ENCODE measurements around the gene BCL7B. TPM values are rescaled to one million over a fixed set of nuclear protein-coding genes. Genes with fewer than 3 reads are reported as not detected.
"Not testable (repeated sequence)": the region's sequence is repeated elsewhere in the genome, so short reads cannot be mapped to it uniquely, and the experiment has no call there.

The BCL7B gene
- total RNA-seq, 1 experiment from 2014 or later: 37.2 TPM

DNA sequence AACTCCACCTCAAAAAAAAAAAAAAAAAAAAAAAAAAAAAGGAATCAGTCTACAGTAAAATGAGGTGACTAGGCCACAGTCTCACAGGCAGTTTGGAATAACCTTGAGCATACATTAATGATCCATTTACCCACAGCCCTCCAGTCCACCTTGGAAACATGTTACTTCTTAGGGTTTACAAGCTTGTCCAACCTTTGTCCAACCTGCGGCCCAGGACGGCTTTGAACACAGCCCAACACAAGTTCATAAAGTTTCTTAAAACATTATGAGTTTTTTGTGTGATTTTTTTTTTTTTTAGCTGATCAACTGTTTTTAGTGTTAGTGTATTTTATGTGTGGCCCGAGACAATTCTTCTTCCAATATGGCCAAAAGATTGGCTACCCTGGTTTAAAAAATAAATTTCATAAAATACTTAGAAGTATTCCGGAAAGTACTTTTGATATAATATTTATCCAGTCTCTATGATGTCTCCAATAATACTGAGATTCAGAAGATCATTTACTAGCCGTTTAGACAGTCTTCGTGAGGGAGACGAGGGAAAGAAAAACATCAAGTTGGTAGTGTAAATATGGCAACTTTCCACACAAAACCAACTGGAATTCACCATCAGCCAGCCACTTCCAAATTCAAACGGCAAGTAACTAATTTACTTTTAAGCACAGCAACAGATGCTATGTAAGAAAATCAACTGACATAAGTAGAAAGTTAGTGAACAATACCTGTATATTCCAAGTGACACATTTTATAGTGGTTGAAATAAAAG is 45.3 kb downstream of the BCL7B start:
- Histone ChIP-seq H3K36me3 (ENCODE audit: insufficient read depth, low read length) (peaks cover 57% of the 10 kb centered on the region), H3K9me3 (ENCODE audit: low read length) (no peaks in the 10 kb centered on the region)

DNA sequence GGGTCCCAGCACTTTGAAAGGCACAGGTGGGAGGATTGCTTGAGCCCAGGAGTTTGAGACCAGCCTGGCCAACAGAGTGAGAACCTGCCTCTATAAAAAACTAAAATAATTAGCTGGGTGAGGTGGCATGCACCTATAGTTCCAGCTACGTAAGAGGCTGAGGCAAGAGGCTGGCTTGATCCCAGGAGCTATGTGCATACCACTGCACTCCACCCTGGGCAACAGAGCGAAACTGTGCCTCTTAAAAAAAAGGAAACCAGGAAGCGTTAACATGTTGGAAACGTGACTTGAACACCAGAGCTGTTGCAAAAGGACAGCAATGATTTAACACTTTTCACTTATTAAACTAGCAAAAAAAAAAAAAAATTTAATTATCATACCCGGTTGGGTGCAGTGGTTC is 48.0 kb downstream of the BCL7B start:
- Histone ChIP-seq H3K4me1 (ENCODE audit: low read length) (no peaks in the 10 kb centered on the region), H3K79me2 (ENCODE audit: low read length) (peaks cover 78% of the 10 kb centered on the region), H3K4me3 (ENCODE audit: low read length) (no peak overlapping the region), H3K9ac (ENCODE audit: low read length) (no peak overlapping the region), H4K20me1 (ENCODE audit: insufficient read depth, low read depth, low read length) (peaks cover 30% of the 10 kb centered on the region; the same call in 1 of the 2 replicates), H2AFZ (ENCODE audit: low read length) (no peak overlapping the region), H3K4me2 (ENCODE audit: low read depth, low read length, poor library complexity, severe bottlenecking) (no peak overlapping the region), H3K36me3 (ENCODE audit: insufficient read depth, low read length) (peaks cover 63% of the 10 kb centered on the region), H3K27ac (ENCODE audit: low read length) (no peak overlapping the region), H3K9me3 (ENCODE audit: low read length) (no peaks in the 10 kb centered on the region), H3K27me3 (ENCODE audit: low read length) (no peaks in the 10 kb centered on the region), H3K9me2 (replicated peaks; ENCODE audit: insufficient read depth, low read length) (no peaks in the 10 kb centered on the region)
- no peak for DNase-seq

More for the DNA sequence above, 45.3 kb downstream of the BCL7B start:
- Histone ChIP-seq H3K9ac (ENCODE audit: low read length) (no peak overlapping the region), H4K20me1 (ENCODE audit: insufficient read depth, low read depth, low read length) (peaks cover 26% of the 10 kb centered on the region), H3K27me3 (ENCODE audit: low read length) (no peaks in the 10 kb centered on the region), H2AFZ (ENCODE audit: low read length) (no peak overlapping the region), H3K4me1 (ENCODE audit: low read length) (peaks cover 5% of the 10 kb centered on the region), H3K27ac (ENCODE audit: low read length) (no peak overlapping the region), H3K9me2 (replicated peaks; ENCODE audit: insufficient read depth, low read length) (no peaks in the 10 kb centered on the region), H3K4me3 (ENCODE audit: low read length) (no peak overlapping the region), H3K4me2 (ENCODE audit: low read depth, low read length, poor library complexity, severe bottlenecking) (no peak overlapping the region), H3K79me2 (ENCODE audit: low read length) (peaks cover 87% of the 10 kb centered on the region)
- DNase-seq: no peak

DNA sequence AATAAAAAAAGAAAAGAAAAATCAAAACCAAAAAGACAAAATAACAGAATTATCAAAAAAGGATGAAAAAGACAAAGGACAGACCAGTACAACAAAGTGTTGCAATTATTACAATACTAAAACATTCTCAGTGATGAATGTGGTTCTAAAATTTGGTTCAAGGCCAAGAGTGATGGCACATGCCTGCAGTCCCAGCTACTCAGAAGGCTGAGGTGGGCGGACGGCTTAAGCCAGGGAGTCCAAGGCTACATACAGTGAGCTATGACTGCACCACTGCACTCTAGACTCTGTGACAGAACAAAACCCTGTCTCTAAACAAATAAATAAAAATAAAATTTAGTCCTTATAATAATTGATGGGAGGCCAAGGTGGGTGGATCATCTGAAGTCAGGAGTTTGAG is 49.9 kb downstream of the BCL7B start:
- DNase-seq: no peak
- Histone ChIP-seq H3K9me3 (ENCODE audit: low read length) (no peaks in the 10 kb centered on the region), H3K4me3 (ENCODE audit: low read length) (no peak overlapping the region), H3K36me3 (ENCODE audit: insufficient read depth, low read length) (peaks cover 65% of the 10 kb centered on the region), H3K4me1 (ENCODE audit: low read length) (no peaks in the 10 kb centered on the region), H3K9ac (ENCODE audit: low read length) (no peak overlapping the region), H3K9me2 (replicated peaks; ENCODE audit: insufficient read depth, low read length) (no peaks in the 10 kb centered on the region), H4K20me1 (ENCODE audit: insufficient read depth, low read depth, low read length) (peaks cover 23% of the 10 kb centered on the region; the same call in 1 of the 2 replicates), H3K27ac (ENCODE audit: low read length) (no peak overlapping the region), H2AFZ (ENCODE audit: low read length) (no peak overlapping the region), H3K79me2 (ENCODE audit: low read length) (peaks cover 76% of the 10 kb centered on the region), H3K27me3 (ENCODE audit: low read length) (no peaks in the 10 kb centered on the region), H3K4me2 (ENCODE audit: low read depth, low read length, poor library complexity, severe bottlenecking) (no peak overlapping the region)

DNA sequence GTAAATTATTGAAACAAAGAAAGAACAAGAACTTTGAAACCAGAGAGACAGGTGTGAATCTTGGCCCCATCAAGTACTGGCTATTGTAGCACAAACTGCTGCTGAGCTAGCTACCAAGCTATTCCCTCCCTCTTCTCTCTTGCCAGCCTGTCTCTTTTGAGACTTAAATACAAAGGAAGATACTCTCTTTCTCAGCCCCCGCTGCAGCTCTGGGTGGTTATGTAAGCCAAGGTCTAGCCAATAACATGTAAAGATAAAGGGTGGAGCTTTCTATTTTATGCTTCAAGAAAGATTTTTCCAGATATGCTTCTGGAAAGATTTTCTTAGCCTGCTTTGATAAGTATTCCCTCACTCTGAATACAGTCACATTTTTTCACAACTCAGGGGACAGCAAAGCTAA is 52.6 kb downstream of the BCL7B start:
- no peaks in the 10 kb centered on the region for H3K27me3 ChIP-seq (ENCODE audit: low read length)
- no peak overlapping the region for H3K4me3 ChIP-seq (ENCODE audit: low read length)
- H3K79me2 ChIP-seq (ENCODE audit: low read length): peaks cover 67% of the 10 kb centered on the region
- peaks cover 60% of the 10 kb centered on the region; the same call in 1 of the 2 replicates for H3K36me3 ChIP-seq (ENCODE audit: insufficient read depth, low read length)
- H3K4me1 ChIP-seq (ENCODE audit: low read length): no peaks in the 10 kb centered on the region
- DNase-seq: no peak
- H3K4me2 ChIP-seq (ENCODE audit: low read depth, low read length, poor library complexity, severe bottlenecking): no peak overlapping the region
- no peak overlapping the region for H3K9ac ChIP-seq (ENCODE audit: low read length)
- H4K20me1 ChIP-seq (ENCODE audit: insufficient read depth, low read depth, low read length): peaks cover 19% of the 10 kb centered on the region; the same call in 1 of the 2 replicates
- no peak overlapping the region for H2AFZ ChIP-seq (ENCODE audit: low read length)
- H3K9me2 ChIP-seq (replicated peaks; ENCODE audit: insufficient read depth, low read length): no peaks in the 10 kb centered on the region
- H3K9me3 ChIP-seq (ENCODE audit: low read length): no peaks in the 10 kb centered on the region
- no peak overlapping the region for H3K27ac ChIP-seq (ENCODE audit: low read length)

DNA sequence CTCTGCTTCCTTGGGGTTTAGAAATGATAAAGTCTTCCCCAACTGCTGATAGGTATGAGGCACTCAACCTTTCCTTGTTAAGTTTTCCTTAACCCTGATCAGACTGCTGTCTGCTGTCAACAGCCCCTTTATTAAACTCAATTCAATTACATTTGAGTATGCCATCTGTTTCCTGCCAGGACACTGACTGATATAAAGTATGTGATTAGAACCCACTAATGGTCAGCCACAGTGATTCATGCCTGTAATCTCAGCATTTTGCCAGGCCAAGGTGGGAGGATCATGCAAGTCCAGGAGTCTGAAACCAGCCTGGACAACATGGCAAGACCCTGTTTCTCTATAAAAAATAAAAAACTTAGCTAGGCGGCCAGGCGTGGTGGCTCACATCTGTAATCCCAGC is 53.5 kb downstream of the BCL7B start:
- peaks cover 70% of the 10 kb centered on the region for H3K79me2 ChIP-seq (ENCODE audit: low read length)
- no peak overlapping the region for H2AFZ ChIP-seq (ENCODE audit: low read length)
- H3K4me1 ChIP-seq (ENCODE audit: low read length): no peaks in the 10 kb centered on the region
- H3K9me2 ChIP-seq (replicated peaks; ENCODE audit: insufficient read depth, low read length): no peaks in the 10 kb centered on the region
- no peaks in the 10 kb centered on the region for H3K27me3 ChIP-seq (ENCODE audit: low read length)
- no peak for DNase-seq
- peaks cover 61% of the 10 kb centered on the region; the same call in 1 of the 2 replicates for H3K36me3 ChIP-seq (ENCODE audit: insufficient read depth, low read length)
- no peaks in the 10 kb centered on the region for H3K9me3 ChIP-seq (ENCODE audit: low read length)
- no peak overlapping the region for H3K27ac ChIP-seq (ENCODE audit: low read length)
- H4K20me1 ChIP-seq (ENCODE audit: insufficient read depth, low read depth, low read length): peaks cover 26% of the 10 kb centered on the region; the same call in 1 of the 2 replicates
- H3K4me2 ChIP-seq (ENCODE audit: low read depth, low read length, poor library complexity, severe bottlenecking): no peak overlapping the region
- H3K4me3 ChIP-seq (ENCODE audit: low read length): no peak overlapping the region
- no peak overlapping the region for H3K9ac ChIP-seq (ENCODE audit: low read length)

DNA sequence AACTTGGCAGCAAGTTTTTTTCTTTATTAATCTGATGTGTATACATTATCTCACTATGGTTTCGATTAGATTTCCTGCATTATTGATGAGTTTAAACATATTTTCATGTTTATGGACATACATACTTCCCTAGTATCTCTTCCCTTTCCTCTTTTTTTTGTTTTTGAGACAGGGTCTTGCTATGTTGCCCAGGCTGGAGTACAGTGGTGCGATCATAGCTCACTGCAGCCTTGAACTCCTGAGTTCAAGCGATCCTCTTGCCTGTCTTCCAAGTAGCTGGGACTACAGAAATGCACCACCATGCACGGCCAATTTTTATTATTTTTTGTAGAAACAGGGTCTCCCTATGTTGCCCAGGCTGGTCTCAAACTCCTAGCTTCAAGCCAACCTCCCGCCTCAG is 54.3 kb downstream of the BCL7B start:
- no peaks in the 10 kb centered on the region for H3K4me1 ChIP-seq (ENCODE audit: low read length)
- peaks cover 58% of the 10 kb centered on the region; the same call in 1 of the 2 replicates for H3K36me3 ChIP-seq (ENCODE audit: insufficient read depth, low read length)
- no peak overlapping the region for H3K27ac ChIP-seq (ENCODE audit: low read length)
- peaks cover 26% of the 10 kb centered on the region; the same call in 1 of the 2 replicates for H4K20me1 ChIP-seq (ENCODE audit: insufficient read depth, low read depth, low read length)
- no peak overlapping the region for H2AFZ ChIP-seq (ENCODE audit: low read length)
- peaks cover 72% of the 10 kb centered on the region for H3K79me2 ChIP-seq (ENCODE audit: low read length)
- no peaks in the 10 kb centered on the region for H3K9me2 ChIP-seq (replicated peaks; ENCODE audit: insufficient read depth, low read length)
- no peak overlapping the region for H3K9ac ChIP-seq (ENCODE audit: low read length)
- no peak for DNase-seq
- H3K4me3 ChIP-seq (ENCODE audit: low read length): no peak overlapping the region
- no peak overlapping the region for H3K4me2 ChIP-seq (ENCODE audit: low read depth, low read length, poor library complexity, severe bottlenecking)
- no peaks in the 10 kb centered on the region for H3K9me3 ChIP-seq (ENCODE audit: low read length)
- no peaks in the 10 kb centered on the region for H3K27me3 ChIP-seq (ENCODE audit: low read length)

DNA sequence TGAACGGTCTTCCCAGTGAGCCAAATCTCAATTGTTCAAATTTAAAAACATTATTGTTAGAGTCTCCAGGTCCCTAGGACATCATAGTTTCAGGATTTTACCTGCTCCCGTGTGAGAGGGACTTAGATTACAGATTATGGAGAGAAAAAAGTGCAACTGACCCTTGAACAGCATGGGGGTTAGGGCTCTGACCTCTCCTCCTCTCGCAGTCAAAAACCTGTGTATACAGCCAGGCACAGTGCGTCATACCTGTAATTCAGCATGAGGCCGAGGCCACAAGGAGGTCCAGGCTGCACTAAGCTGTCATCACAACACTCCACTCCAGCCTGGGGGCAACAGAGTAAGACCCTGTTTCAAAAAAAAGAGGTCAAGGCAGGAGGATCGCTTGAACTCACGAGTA is 60.9 kb downstream of the BCL7B start:
- peaks cover 58% of the 10 kb centered on the region; the same call in 1 of the 2 replicates for H3K36me3 ChIP-seq (ENCODE audit: insufficient read depth, low read length)
- no peaks in the 10 kb centered on the region for H3K9me3 ChIP-seq (ENCODE audit: low read length)
- H3K9ac ChIP-seq (ENCODE audit: low read length): no peak overlapping the region
- 0 out of 2 replicates have a peak, but pooled peaks cover 21% of the 10 kb centered on the region for H4K20me1 ChIP-seq (ENCODE audit: insufficient read depth, low read depth, low read length)
- H3K4me2 ChIP-seq (ENCODE audit: low read depth, low read length, poor library complexity, severe bottlenecking): no peak overlapping the region
- H3K4me1 ChIP-seq (ENCODE audit: low read length): no peaks in the 10 kb centered on the region
- H3K27me3 ChIP-seq (ENCODE audit: low read length): no peaks in the 10 kb centered on the region
- peaks cover 78% of the 10 kb centered on the region for H3K79me2 ChIP-seq (ENCODE audit: low read length)
- no peak overlapping the region for H3K27ac ChIP-seq (ENCODE audit: low read length)
- no peak overlapping the region for H3K4me3 ChIP-seq (ENCODE audit: low read length)
- no peak overlapping the region for H2AFZ ChIP-seq (ENCODE audit: low read length)
- no peaks in the 10 kb centered on the region for H3K9me2 ChIP-seq (replicated peaks; ENCODE audit: insufficient read depth, low read length)
- no peak for DNase-seq

DNA sequence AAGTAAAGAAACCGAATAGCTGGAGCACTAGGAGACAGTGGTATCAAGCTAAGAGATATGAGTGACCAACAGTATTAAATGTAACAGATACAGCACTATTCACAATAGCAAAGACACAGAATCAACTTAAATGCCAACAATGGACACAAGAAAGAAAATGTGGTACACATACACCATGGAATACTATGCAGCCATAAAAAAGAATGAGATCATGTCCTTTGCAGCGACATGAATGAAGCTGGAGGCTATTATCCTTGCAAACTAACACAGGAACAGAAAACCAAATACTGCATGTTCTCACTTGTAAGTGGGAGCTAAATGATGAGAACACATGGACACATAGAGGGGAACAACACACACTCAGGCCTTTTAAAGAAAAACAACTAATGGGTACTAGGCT is 62.0 kb downstream of the BCL7B start:
- not testable (repeated sequence) for H3K9me3 ChIP-seq (ENCODE audit: low read length); H3K4me1 ChIP-seq (ENCODE audit: low read length); H3K4me2 ChIP-seq (ENCODE audit: low read depth, low read length, poor library complexity, severe bottlenecking); DNase-seq; H2AFZ ChIP-seq (ENCODE audit: low read length); H3K9me2 ChIP-seq (replicated peaks; ENCODE audit: insufficient read depth, low read length); H3K27me3 ChIP-seq (ENCODE audit: low read length); H3K27ac ChIP-seq (ENCODE audit: low read length); H3K4me3 ChIP-seq (ENCODE audit: low read length); H3K9ac ChIP-seq (ENCODE audit: low read length)
- Histone ChIP-seq H4K20me1 (ENCODE audit: insufficient read depth, low read depth, low read length) (0 out of 2 replicates have a peak, but pooled peaks cover 21% of the 10 kb centered on the region), H3K79me2 (ENCODE audit: low read length) (peaks cover 79% of the 10 kb centered on the region), H3K36me3 (ENCODE audit: insufficient read depth, low read length) (peaks cover 54% of the 10 kb centered on the region; the same call in 1 of the 2 replicates)
